IMR-90 (cell line): ENCODE measurements around the gene MACROD1. TPM values are rescaled to one million over a fixed set of nuclear protein-coding genes. Genes with fewer than 3 reads are reported as not detected.

Experiments used
- ATAC-seq: fragments of 200-7000 bp; cut with Tn5 transposase; 2 replicates; pipeline ENCODE4 v1.9.1; 2020; ENCODE audit warnings: low read depth, mild to moderate bottlenecking, moderate library complexity
- BruUV-seq: library from RNA; stranded (reverse); fragments of 400-500 nt; replicated peaks from 2 replicates; lab custom pipeline; 2021; lab: Mats Ljungman, UMichigan
- CTCF ChIA-PET: fragments of 300-600 bp; formaldehyde crosslinking; extraction: SDS; loops from one replicate; lab custom pipeline; 2021; ENCODE audit warnings: antibody characterized with exemption; lab: Yijun Ruan, JAX
- POLR2A ChIA-PET: fragments of 300-600 bp; sonication (Branson Sonifier 250); formaldehyde crosslinking; loops from one replicate; lab custom pipeline; 2022; ENCODE audit warnings: antibody characterized with exemption; ENCODE audit not compliant: unreplicated experiment; lab: Charles Lee
- DNase-seq: peaks from one replicate; pipeline ENCODE4 v3.0.0; 2013
- H2AFZ ChIP-seq: replicated peaks from 2 replicates; pipeline ENCODE3; 2013; ENCODE audit warnings: low read length, mild to moderate bottlenecking; ENCODE audit not compliant: poor library complexity
- H2AK5ac ChIP-seq: 2 replicates; pipeline ENCODE4 v1.6.1; 2013; ENCODE audit warnings: low read depth, low read length, inconsistent platforms
- H2AK9ac ChIP-seq: replicated peaks from 2 replicates; pipeline ENCODE3; 2013; ENCODE audit warnings: mild to moderate bottlenecking, low read depth, low read length, moderate library complexity; ENCODE audit not compliant: poor library complexity
- H2BK120ac ChIP-seq: 2 replicates; pipeline ENCODE4 v1.6.1; 2013; ENCODE audit warnings: low read depth, low read length, inconsistent platforms
- H2BK15ac ChIP-seq: 3 replicates; pipeline ENCODE4 v1.6.1; 2013; ENCODE audit warnings: low read depth, low read length, inconsistent platforms
- H2BK20ac ChIP-seq: 2 replicates; pipeline ENCODE4 v1.6.1; 2013; ENCODE audit warnings: low read depth, mild to moderate bottlenecking, inconsistent platforms, low read length, moderate library complexity
- H2BK5ac ChIP-seq: 2 replicates; pipeline ENCODE4 v1.6.1; 2013; ENCODE audit warnings: mild to moderate bottlenecking, low read depth, low read length, inconsistent platforms; ENCODE audit not compliant: poor library complexity, severe bottlenecking
- H3K14ac ChIP-seq: replicated peaks from 2 replicates; pipeline ENCODE4 v1.6.1; 2013; ENCODE audit warnings: low read depth, low read length, inconsistent platforms
- H3K18ac ChIP-seq: 2 replicates; pipeline ENCODE4 v1.6.1; 2013; ENCODE audit warnings: low read depth, low read length, control low read depth
- H3K23ac ChIP-seq: 2 replicates; pipeline ENCODE4 v1.6.1; 2013; ENCODE audit warnings: low read depth, low read length, inconsistent platforms
- H3K27ac ChIP-seq: 2 replicates; pipeline ENCODE4 v1.5.1; 2013; ENCODE audit warnings: mild to moderate bottlenecking, control low read depth, low read length; ENCODE audit not compliant: insufficient read depth
- H3K27me3 ChIP-seq: 2 replicates; pipeline ENCODE4 v1.6.1; 2013; ENCODE audit warnings: low read length; ENCODE audit not compliant: control insufficient read depth, insufficient read depth
- H3K36me3 ChIP-seq: 2 replicates; pipeline ENCODE4 v1.6.1; 2013; ENCODE audit warnings: low read length, mixed read lengths; ENCODE audit not compliant: control insufficient read depth, insufficient read depth
- H3K4ac ChIP-seq: 2 replicates; pipeline ENCODE4 v1.6.1; 2013; ENCODE audit warnings: low read depth, low read length, inconsistent platforms
- H3K4me1 ChIP-seq: 2 replicates; pipeline ENCODE4 v1.6.1; 2013; ENCODE audit warnings: low read length, mixed read lengths; ENCODE audit not compliant: control insufficient read depth, insufficient read depth
- H3K4me2 ChIP-seq: 2 replicates; pipeline ENCODE4 v1.6.1; 2013; ENCODE audit warnings: low read depth, mild to moderate bottlenecking, control low read depth, low read length, moderate library complexity
- H3K4me3 ChIP-seq: 2 replicates; pipeline ENCODE4 v1.5.1; 2013; ENCODE audit warnings: low read depth, mild to moderate bottlenecking, control low read depth, low read length, moderate library complexity; ENCODE audit not compliant: insufficient read depth
- H3K56ac ChIP-seq: 2 replicates; pipeline ENCODE4 v1.6.1; 2013; ENCODE audit warnings: low read length, inconsistent platforms; ENCODE audit not compliant: insufficient read depth; ENCODE audit errors: extremely low read depth
- H3K79me1 ChIP-seq, 2 experiments: 2 replicates each; pipeline ENCODE4 v1.6.1; 2013; ENCODE audit warnings: low read length in 2 of 2, inconsistent platforms in 1 of 2, low read depth in 1 of 2
- H3K9ac ChIP-seq: 2 replicates; pipeline ENCODE4 v1.6.1; 2013; ENCODE audit warnings: low read depth, low read length, control low read depth
- H3K9me1 ChIP-seq: 2 replicates; pipeline ENCODE4 v1.6.1; 2013; ENCODE audit warnings: low read length, inconsistent platforms; ENCODE audit not compliant: insufficient read depth
- H3K9me3 ChIP-seq: 2 replicates; pipeline ENCODE4 v1.6.1; 2013; ENCODE audit warnings: low read length; ENCODE audit not compliant: control insufficient read depth, insufficient read depth
- H4K20me1 ChIP-seq: 2 replicates; pipeline ENCODE4 v1.6.1; 2013; ENCODE audit warnings: low read length, inconsistent platforms; ENCODE audit not compliant: insufficient read depth
- H4K5ac ChIP-seq: 2 replicates; pipeline ENCODE4 v1.6.1; 2013; ENCODE audit warnings: mild to moderate bottlenecking, low read depth, low read length, control low read depth
- H4K8ac ChIP-seq, 2 experiments: 2 replicates each; pipeline ENCODE4 v1.6.1; 2013; ENCODE audit warnings: low read depth in 2 of 2, low read length in 2 of 2, control low read depth in 1 of 2, inconsistent platforms in 1 of 2
- H4K91ac ChIP-seq: 2 replicates; pipeline ENCODE4 v1.6.1; 2013; ENCODE audit warnings: low read depth, low read length, inconsistent platforms; ENCODE audit not compliant: insufficient read depth
- CEBPB ChIP-seq: IDR thresholded peaks from 2 replicates; pipeline ENCODE4 v1.6.1; 2012; ENCODE audit warnings: low read depth, low read length, improper control_type of control experiment
- FOS ChIP-seq: fragments of 150-350 bp; IDR thresholded peaks from 2 replicates; pipeline ENCODE4 v1.6.1; 2016; ENCODE audit warnings: low read depth, low read length
- MAZ ChIP-seq: IDR thresholded peaks from 2 replicates; pipeline ENCODE4 v1.6.1; 2012; ENCODE audit warnings: low read depth, mild to moderate bottlenecking, low read length, improper control_type of control experiment, moderate library complexity, borderline replicate concordance
- MXI1 ChIP-seq: IDR thresholded peaks from 2 replicates; pipeline ENCODE4 v1.6.1; 2012; ENCODE audit warnings: low read depth, mild to moderate bottlenecking, low read length, moderate library complexity, borderline replicate concordance
- NFE2L2 ChIP-seq: fragments of 150-350 bp; IDR thresholded peaks from 2 replicates; pipeline ENCODE4 v1.6.1; 2016; ENCODE audit warnings: low read depth, mild to moderate bottlenecking, low read length
- POLR2A ChIP-seq: IDR thresholded peaks from 2 replicates; pipeline ENCODE4 v1.6.1; 2012; ENCODE audit warnings: mild to moderate bottlenecking, low read depth, low read length
- RCOR1 ChIP-seq: IDR thresholded peaks from 2 replicates; pipeline ENCODE4 v1.6.1; 2012; ENCODE audit warnings: mild to moderate bottlenecking, low read length, improper control_type of control experiment; ENCODE audit not compliant: insufficient replicate concordance
- RFX5 ChIP-seq: IDR thresholded peaks from 2 replicates; pipeline ENCODE4 v1.8.0; 2012; ENCODE audit warnings: low read depth, mild to moderate bottlenecking, low read length, moderate library complexity
- WGBS, 2 experiments: methylation state at CpG; one replicate each; pipeline versions ENCODE4 v1.1.5 to v1.1.7; 2013; ENCODE audit warnings: missing lambda C conversion rate in 2 of 2; ENCODE audit not compliant: insufficient read length in 1 of 2; ENCODE audit errors: extremely low coverage in 2 of 2; 5-methylcytosine and 5-hydroxymethylcytosine counted together
- dilution Hi-C: fragments of 300-500 bp; cut with HindIII; formaldehyde crosslinking; loops from one replicate; pipeline ENCODE4 v1.14.3; 2018; ENCODE audit warnings: low sequenced_read_pairs; ENCODE audit not compliant: unreplicated experiment
- in situ Hi-C: fragments of 300-500 bp; cut with MboI; formaldehyde crosslinking; loops from 3 replicates; pipeline ENCODE4 v1.14.3; 2019; ENCODE audit warnings: low sequenced_read_pairs, inconsistent platforms, mixed read lengths
- intact Hi-C: fragments of 100-400 bp; cut with micrococcal nuclease; formaldehyde crosslinking; loops from 2 replicates; pipeline ENCODE4 v1.10.0; 2022
- polyA plus RNA-seq, 3 experiments: library from polyadenylated mRNA; depleted of rRNA; stranded (reverse); fragments of >200 nt; gene quantifications; 2 replicates each; pipeline ENCODE4 v1.2.3, GENCODE V29; 2012; ENCODE audit warnings: low replicate concordance in 1 of 3
- total RNA-seq: library from RNA; depleted of rRNA; stranded (reverse); fragments of >200 nt; gene quantifications from 2 replicates; pipeline ENCODE4 v1.2.3, GENCODE V29; 2012

The MACROD1 gene
- total and polyA plus RNA-seq, 2 of the 4 experiments (the other 2 are of a cell fraction) = 2.5 to 9.3 TPM

DNA sequence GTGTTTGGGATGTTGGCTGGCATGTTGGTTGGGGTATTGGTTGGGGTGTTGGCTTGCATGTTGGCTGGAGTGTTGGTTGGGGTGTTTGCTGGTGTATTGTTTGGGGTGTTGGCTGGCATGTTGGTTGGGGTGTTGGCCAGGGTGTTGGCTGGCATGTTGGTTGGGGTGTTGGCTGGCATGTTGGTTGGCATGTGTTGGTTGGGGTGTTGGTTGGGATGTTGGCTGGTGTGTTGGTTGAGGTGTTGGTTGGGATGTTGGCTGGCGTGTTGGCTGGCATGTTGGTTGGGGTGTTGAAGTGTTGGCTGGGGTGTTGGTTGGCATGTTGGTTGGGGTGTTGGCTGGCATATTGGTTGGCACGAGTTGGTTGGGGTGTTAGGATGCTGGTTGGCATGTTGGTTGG lies 155.1 kb downstream of the MACROD1 start:
- CTCF ChIA-PET = no interaction called here
- Histone ChIP-seq H3K23ac (no peak overlapping the region), H2BK5ac (no peak overlapping the region), H3K18ac (no peak overlapping the region), H3K9ac (no peak overlapping the region), H3K27me3 (no peaks in the 10 kb centered on the region), H3K4me1 (peaks cover 10% of the 10 kb centered on the region), H3K4me3 (no peak overlapping the region), H3K4ac (no peak overlapping the region), H2BK120ac (no peak overlapping the region), H4K5ac (no peak overlapping the region), H2AFZ (no peak overlapping the region), H3K56ac (no peak overlapping the region), H4K91ac (no peak overlapping the region), H3K14ac (no peak overlapping the region), H3K4me2 (no peak overlapping the region), H2BK20ac (no peak overlapping the region), H3K9me1 (no peaks in the 10 kb centered on the region), H4K8ac (no peak overlapping the region), H3K36me3 (no peaks in the 10 kb centered on the region), H3K79me1 (no peaks in the 10 kb centered on the region), H3K27ac (no peak overlapping the region), H3K9me3 (no peaks in the 10 kb centered on the region), H2AK9ac (no peak overlapping the region), H4K20me1 (no peaks in the 10 kb centered on the region), H2BK15ac (no peak overlapping the region), H2AK5ac (no peak overlapping the region)
- POLR2A ChIA-PET = no interaction called here
- BruUV-seq = no TSS peak
- ATAC-seq (no peak), DNase-seq (no peak)
- 100% methylated on average over 1 of the region's 2 CpGs; no CpG with 5 or more reads in 1 of the 2 experiments for WGBS, 2 experiments
- dilution Hi-C loops (no loop called here), in situ Hi-C loops (no loop called here), intact Hi-C loops (no loop called here)
- TF ChIP-seq RCOR1 (no peak), MAZ (no peak), FOS (no peak), MXI1 (no peak), CEBPB (no peak), RFX5 (no peak), POLR2A (no peak), NFE2L2 (no peak)
